Epithelial cell of umbilical artery (primary cell): ENCODE data around the gene NMNAT3. TPM values are rescaled to one million over a fixed set of nuclear protein-coding genes. Genes with fewer than 3 reads are reported as not detected.

ENCODE experiments used
- total RNA-seq: library from RNA; depleted of rRNA; stranded (reverse); fragments of >200 nt; gene quantifications from 2 replicates; pipeline ENCODE4 v1.2.3, GENCODE V29; 2014

NMNAT3 gene
- total RNA-seq: 0.30 and 0.32 TPM in 2 replicates

DNA sequence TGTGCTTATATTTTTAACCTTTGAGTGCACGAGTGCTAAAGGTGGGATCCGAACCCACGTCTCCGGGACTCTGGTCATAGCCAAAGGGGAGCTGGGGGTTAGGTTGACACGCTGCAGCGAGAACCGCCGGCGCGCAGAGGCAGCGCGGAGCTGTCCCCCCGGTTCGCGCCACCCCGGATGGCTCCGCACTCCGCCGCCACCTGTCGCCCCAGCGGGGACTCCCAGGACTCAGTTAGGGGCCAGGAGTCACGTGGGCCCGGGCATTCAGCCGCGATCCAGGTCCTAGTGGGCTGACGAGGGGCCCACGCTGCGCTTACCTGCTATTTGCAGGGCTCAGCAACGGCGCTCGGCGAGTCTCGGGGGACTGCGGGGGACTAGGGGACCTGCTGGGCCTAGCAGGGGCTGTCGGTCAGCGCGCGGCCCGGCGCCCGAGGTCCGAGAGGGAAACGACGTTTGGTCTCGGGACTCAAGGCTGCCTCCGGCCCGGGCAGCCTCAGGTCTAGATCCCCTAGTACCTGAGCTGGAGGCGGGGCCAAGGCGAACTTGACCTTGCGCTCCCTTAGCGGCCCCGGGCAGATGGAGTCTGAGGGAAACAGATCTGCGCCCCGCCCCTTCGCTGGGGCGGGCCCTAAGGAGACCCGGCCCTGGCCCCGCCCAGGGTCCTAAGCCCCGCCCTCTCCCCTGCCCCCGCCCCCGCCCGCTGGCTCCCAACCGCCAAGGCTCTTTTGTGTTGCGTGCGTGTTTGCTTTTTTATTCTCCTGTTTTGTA is at the start of gene NMNAT3:
Gene NMNAT3, minus strand, starts transcription at position 585 of the 768 bp plus-strand sequence. CDS start 50,248 bp downstream, outside the sequence.

Other genes with a start within 250 kb of the NMNAT3 start
- gene RBP2, start 201.5 kb downstream of the NMNAT3 start, total RNA-seq: not detected in 2 replicates
- gene RBP1, start 138.2 kb downstream of the NMNAT3 start, total RNA-seq: 0.97 TPM in 1 of 2 replicates, not detected in the other